ENCODE data around the gene COG5. TPM values are rescaled to one million over a fixed set of nuclear protein-coding genes. Genes with fewer than 3 reads are reported as not detected.

Gene COG5
- total RNA-seq, 1 experiment from 2014 or later: 20.2 TPM

DNA sequence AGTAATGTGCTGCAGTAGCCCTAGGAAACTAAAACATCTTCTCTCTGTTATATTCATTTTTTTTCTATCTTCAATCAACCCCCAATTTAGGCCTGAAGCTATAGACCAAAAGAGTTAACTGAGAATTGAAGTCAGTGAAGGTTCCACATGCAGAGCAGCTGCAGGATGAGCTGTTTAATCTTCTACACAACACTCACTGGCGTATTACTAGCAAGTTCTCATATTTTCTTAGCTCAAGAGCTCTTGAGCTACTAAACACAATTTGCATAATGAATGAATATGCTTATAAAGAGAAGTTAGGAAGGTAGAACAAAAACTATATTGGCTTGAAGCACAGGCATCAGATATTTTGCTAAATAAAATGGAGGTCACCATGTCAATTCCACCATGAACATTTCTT, 135.1 kb downstream of the COG5 start:
- no peak overlapping the region for H2BK20ac ChIP-seq (ENCODE audit: low read depth, low read length, poor library complexity, severe bottlenecking)
- no peak overlapping the region for H2AFZ ChIP-seq (ENCODE audit: low read length)
- H3K4ac ChIP-seq (ENCODE audit: low read depth, low read length): no peak overlapping the region
- no peaks in the 10 kb centered on the region for H3K4me1 Mint-ChIP-seq
- H3K14ac ChIP-seq (ENCODE audit: insufficient read depth, low read length): no peak overlapping the region
- no peak overlapping the region for H3K18ac ChIP-seq (ENCODE audit: insufficient read length, low read depth, low read length)
- no peaks in the 10 kb centered on the region for H3K9me3 ChIP-seq (ENCODE audit: control insufficient read depth, low read depth, low read length)
- no peak overlapping the region for H2BK15ac ChIP-seq (ENCODE audit: low read depth, low read length)
- no peaks in the 10 kb centered on the region for H3K23me2 ChIP-seq (ENCODE audit: insufficient read length, low read depth, low read length, poor library complexity, severe bottlenecking)
- H3K56ac ChIP-seq (ENCODE audit: insufficient read length, low read depth, low read length): no peak overlapping the region
- TF ChIP-seq, protein P1, sequence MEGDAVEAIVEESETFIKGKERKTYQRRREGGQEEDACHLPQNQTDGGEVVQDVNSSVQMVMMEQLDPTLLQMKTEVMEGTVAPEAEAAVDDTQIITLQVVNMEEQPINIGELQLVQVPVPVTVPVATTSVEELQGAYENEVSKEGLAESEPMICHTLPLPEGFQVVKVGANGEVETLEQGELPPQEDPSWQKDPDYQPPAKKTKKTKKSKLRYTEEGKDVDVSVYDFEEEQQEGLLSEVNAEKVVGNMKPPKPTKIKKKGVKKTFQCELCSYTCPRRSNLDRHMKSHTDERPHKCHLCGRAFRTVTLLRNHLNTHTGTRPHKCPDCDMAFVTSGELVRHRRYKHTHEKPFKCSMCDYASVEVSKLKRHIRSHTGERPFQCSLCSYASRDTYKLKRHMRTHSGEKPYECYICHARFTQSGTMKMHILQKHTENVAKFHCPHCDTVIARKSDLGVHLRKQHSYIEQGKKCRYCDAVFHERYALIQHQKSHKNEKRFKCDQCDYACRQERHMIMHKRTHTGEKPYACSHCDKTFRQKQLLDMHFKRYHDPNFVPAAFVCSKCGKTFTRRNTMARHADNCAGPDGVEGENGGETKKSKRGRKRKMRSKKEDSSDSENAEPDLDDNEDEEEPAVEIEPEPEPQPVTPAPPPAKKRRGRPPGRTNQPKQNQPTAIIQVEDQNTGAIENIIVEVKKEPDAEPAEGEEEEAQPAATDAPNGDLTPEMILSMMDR (conservative IDR thresholded peaks at IDR 0.05): no peak
- H3K79me2 ChIP-seq (ENCODE audit: insufficient read depth, low read length): no peaks in the 10 kb centered on the region
- no peak overlapping the region for H3K9ac ChIP-seq (ENCODE audit: extremely low read depth, insufficient read length, low read length)
- no peak overlapping the region for H4K91ac ChIP-seq (ENCODE audit: insufficient read length, low read depth, low read length)
- no peaks in the 10 kb centered on the region for H3K79me1 ChIP-seq (ENCODE audit: insufficient read depth, low read depth, low read length, poor library complexity, severe bottlenecking)
- peaks cover 0 to 22% (median 14%) of the 10 kb centered on the region in 3 experiments; a peak in 6 of 7 replicates for H3K36me3 Mint-ChIP-seq (ENCODE audit: insufficient read depth in 1 of 3, low read depth in 3 of 3)
- no peak overlapping the region for H4K5ac ChIP-seq (ENCODE audit: insufficient read length, low read depth, low read length)
- H3K23ac ChIP-seq (ENCODE audit: insufficient read length, low read depth, low read length): no peak overlapping the region
- H2AK5ac ChIP-seq (ENCODE audit: insufficient read length, low read length): no peak overlapping the region
- no CpG with 5 or more reads among the region's 1 CpG for WGBS (ENCODE audit: extremely low coverage, insufficient read length, low lambda C conversion rate)
- DNase-seq: no peak
- H3K27me3 Mint-ChIP-seq (ENCODE audit: low read depth): no peaks in the 10 kb centered on the region; the same call in 1 of the 2 replicates
- no peaks in the 10 kb centered on the region for H3K27me3 ChIP-seq (ENCODE audit: insufficient read depth, low read length)
- no peak overlapping the region for H2BK12ac ChIP-seq (ENCODE audit: insufficient read length, low read depth, low read length)
- H3T11ph ChIP-seq (ENCODE audit: low read length): no peak overlapping the region
- H4K20me1 ChIP-seq (ENCODE audit: control insufficient read depth, insufficient read depth, insufficient read length): no peaks in the 10 kb centered on the region
- no peak overlapping the region for H3K27ac ChIP-seq (ENCODE audit: insufficient read length, low read depth, low read length)
- H3K4me2 ChIP-seq (ENCODE audit: insufficient read depth, insufficient read length, low read length): no peak overlapping the region
- H3K4me1 ChIP-seq (ENCODE audit: insufficient read depth, low read length): no peaks in the 10 kb centered on the region
- H3K27ac Mint-ChIP-seq: no peak overlapping the region
- H4K8ac ChIP-seq (replicated peaks; ENCODE audit: insufficient read length, low read depth, low read length): no peak overlapping the region
- no peak overlapping the region for H2BK5ac ChIP-seq (ENCODE audit: insufficient read length, low read length)
- peaks cover 10 to 14% of the 10 kb centered on the region in 2 experiments; a peak in 4 of 5 replicates for H3K9me3 Mint-ChIP-seq
- no peak overlapping the region for H3K4me3 Mint-ChIP-seq
- H2BK120ac ChIP-seq (ENCODE audit: low read depth, low read length, poor library complexity, severe bottlenecking): no peak overlapping the region

Measured in H9 (cell line).